Measurements from ENCODE around the gene MAPK10. TPM values are rescaled to one million over a fixed set of nuclear protein-coding genes. Genes with fewer than 3 reads are reported as not detected.

MAPK10 gene
- total and polyA plus RNA-seq, 10 of the 15 experiments (the other 5 are each of a cell fraction or from before 2014, with no cell fraction given) = 1.1 to 4.2 (median 2.4) TPM

- ChIA-PET POLR2A (no interaction called here), SMC1A (ENCODE audit: uncharacterized antibody, unreplicated experiment) (no interaction called here), CTCF (interaction anchor here (0.6 to 0.7 kb wide), 3 partner anchors 436 to 1588 kb away, joined by 3 read pairs; no protein-coding TSS in a partner anchor), RAD21 (ENCODE audit: unreplicated experiment) (no interaction called here)
- H3K27me3 ChIP-seq (replicated peaks in 1 of 2; ENCODE audit: control insufficient read depth in 2 of 2, insufficient read depth in 2 of 2, low read length in 1 of 2) = no peaks in the 10 kb centered on the region
- BruUV-seq (replicated peaks) = no TSS peak
- no peak for ATAC-seq
- no peak overlapping the region for H2AFZ ChIP-seq (ENCODE audit: control insufficient read depth, low read depth, low read length)
- no peak overlapping the region for H3K27ac ChIP-seq (ENCODE audit: control insufficient read depth, insufficient read depth)
- H3K36me3 ChIP-seq (ENCODE audit: control insufficient read depth in 2 of 2, insufficient read depth in 2 of 2, low read length in 1 of 2) = no peaks in the 10 kb centered on the region
- TF ChIP-seq CTCF (IDR thresholded peaks at IDR 0.05 in 2 of 3, conservative IDR thresholded peaks at IDR 0.05 in 1 of 3; ENCODE audit: control insufficient read depth in 2 of 3, extremely low read depth in 1 of 3, insufficient read depth in 1 of 3, low read depth in 3 of 3, low read length in 3 of 3) (no peak), STAT3 (IDR thresholded peaks at IDR 0.05; ENCODE audit: low read depth, low read length) (no peak)
- intact Hi-C loops (cut with micrococcal nuclease; ENCODE audit: unreplicated experiment) (no loop called here), in situ Hi-C loops (cut with MboI) (no loop called here)
- H3K79me2 ChIP-seq (ENCODE audit: control insufficient read depth, insufficient read depth, low read length) = no peaks in the 10 kb centered on the region
- H3K9ac ChIP-seq (ENCODE audit: control insufficient read depth, insufficient read depth, low read length) = no peak overlapping the region
- no peak for FAIRE-seq
- DNase-seq (ENCODE audit: low read depth, low spot score) = no peak
- H3K4me1 ChIP-seq (ENCODE audit: control insufficient read depth, insufficient read depth, low read length) = no peaks in the 10 kb centered on the region
- no peaks in the 10 kb centered on the region for H3K9me3 ChIP-seq (replicated peaks; ENCODE audit: control insufficient read depth, insufficient read depth, low read length)
- 23% methylated on average over 6 of the region's 6 CpGs for WGBS (ENCODE audit: insufficient coverage, insufficient replicate concordance, low lambda C conversion rate, missing lambda C conversion rate)
- no peaks in the 10 kb centered on the region for H4K20me1 ChIP-seq (ENCODE audit: control insufficient read depth, insufficient read depth)
- no peak overlapping the region for H3K4me2 ChIP-seq (ENCODE audit: control insufficient read depth, insufficient read depth)
- H3K4me3 ChIP-seq = no peak overlapping the region
Measured at GRCh38 chr4:86403575-86403974, 43.7 kb upstream of the MAPK10 start.

DNA sequence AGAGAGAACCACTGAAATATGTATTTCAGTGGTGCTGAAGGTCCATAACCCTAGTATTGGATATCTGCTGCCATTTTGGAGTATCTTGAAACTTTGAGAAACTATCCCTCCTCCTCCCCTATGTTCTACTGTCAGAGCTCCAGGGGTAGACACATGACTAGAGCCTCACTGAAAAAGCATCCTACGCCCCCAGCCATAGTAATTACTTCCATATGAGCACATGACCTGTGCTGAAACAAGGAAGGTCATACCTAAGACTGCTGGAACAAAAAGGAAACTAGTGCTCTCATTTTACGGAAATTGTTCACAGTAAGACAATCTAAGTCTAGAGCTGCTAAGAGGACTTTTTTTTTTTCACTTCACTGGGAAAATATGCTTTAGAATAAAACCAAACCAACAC lies 42.0 kb upstream of the MAPK10 start:
- Histone ChIP-seq H3K27me3 (replicated peaks in 1 of 2; ENCODE audit: control insufficient read depth in 2 of 2, insufficient read depth in 2 of 2, low read length in 1 of 2) (no peaks in the 10 kb centered on the region), H3K4me3 (no peak overlapping the region), H3K27ac (ENCODE audit: control insufficient read depth, insufficient read depth) (no peak overlapping the region), H3K79me2 (ENCODE audit: control insufficient read depth, insufficient read depth, low read length) (no peaks in the 10 kb centered on the region), H2AFZ (ENCODE audit: control insufficient read depth, low read depth, low read length) (no peak overlapping the region), H3K36me3 (ENCODE audit: control insufficient read depth in 2 of 2, insufficient read depth in 2 of 2, low read length in 1 of 2) (no peaks in the 10 kb centered on the region), H4K20me1 (ENCODE audit: control insufficient read depth, insufficient read depth) (no peaks in the 10 kb centered on the region), H3K9me3 (replicated peaks; ENCODE audit: control insufficient read depth, insufficient read depth, low read length) (no peaks in the 10 kb centered on the region), H3K4me2 (ENCODE audit: control insufficient read depth, insufficient read depth) (no peak overlapping the region), H3K9ac (ENCODE audit: control insufficient read depth, insufficient read depth, low read length) (no peak overlapping the region), H3K4me1 (ENCODE audit: control insufficient read depth, insufficient read depth, low read length) (no peaks in the 10 kb centered on the region)
- no TSS peak for BruUV-seq (replicated peaks)
- CTCF ChIA-PET = no interaction called here
- ATAC-seq (no peak), DNase-seq (ENCODE audit: low read depth, low spot score) (no peak), FAIRE-seq (no peak)
- RAD21 ChIA-PET (ENCODE audit: unreplicated experiment) = no interaction called here
- in situ Hi-C loops (cut with MboI) (no loop called here), intact Hi-C loops (cut with micrococcal nuclease; ENCODE audit: unreplicated experiment) (no loop called here)
- 21% methylated on average over 2 of the region's 2 CpGs for WGBS (ENCODE audit: insufficient coverage, insufficient replicate concordance, low lambda C conversion rate, missing lambda C conversion rate)
- POLR2A ChIA-PET = no interaction called here
- SMC1A ChIA-PET (ENCODE audit: uncharacterized antibody, unreplicated experiment) = no interaction called here
- TF ChIP-seq, protein P1, sequence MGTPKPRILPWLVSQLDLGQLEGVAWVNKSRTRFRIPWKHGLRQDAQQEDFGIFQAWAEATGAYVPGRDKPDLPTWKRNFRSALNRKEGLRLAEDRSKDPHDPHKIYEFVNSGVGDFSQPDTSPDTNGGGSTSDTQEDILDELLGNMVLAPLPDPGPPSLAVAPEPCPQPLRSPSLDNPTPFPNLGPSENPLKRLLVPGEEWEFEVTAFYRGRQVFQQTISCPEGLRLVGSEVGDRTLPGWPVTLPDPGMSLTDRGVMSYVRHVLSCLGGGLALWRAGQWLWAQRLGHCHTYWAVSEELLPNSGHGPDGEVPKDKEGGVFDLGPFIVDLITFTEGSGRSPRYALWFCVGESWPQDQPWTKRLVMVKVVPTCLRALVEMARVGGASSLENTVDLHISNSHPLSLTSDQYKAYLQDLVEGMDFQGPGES (IDR thresholded peaks at IDR 0.05) = no peak
- TF ChIP-seq ZNF207 (IDR thresholded peaks at IDR 0.05; ENCODE audit: borderline replicate concordance) (no peak), POLR2AphosphoS2 (IDR thresholded peaks at IDR 0.05; ENCODE audit: low read depth, low read length) (no peak), MEF2B (IDR thresholded peaks at IDR 0.05; ENCODE audit: partially characterized antibody, poor library complexity, severe bottlenecking) (no peak), ATF2 (IDR thresholded peaks at IDR 0.05; ENCODE audit: low read length) (no peak), BACH1 (IDR thresholded peaks at IDR 0.05; ENCODE audit: borderline replicate concordance) (no peak), RELA (IDR thresholded peaks at IDR 0.05; ENCODE audit: borderline replicate concordance, partially characterized antibody) (no peak), ZNF24 (IDR thresholded peaks at IDR 0.05) (no peak)
- TF ChIP-seq, protein P2, sequence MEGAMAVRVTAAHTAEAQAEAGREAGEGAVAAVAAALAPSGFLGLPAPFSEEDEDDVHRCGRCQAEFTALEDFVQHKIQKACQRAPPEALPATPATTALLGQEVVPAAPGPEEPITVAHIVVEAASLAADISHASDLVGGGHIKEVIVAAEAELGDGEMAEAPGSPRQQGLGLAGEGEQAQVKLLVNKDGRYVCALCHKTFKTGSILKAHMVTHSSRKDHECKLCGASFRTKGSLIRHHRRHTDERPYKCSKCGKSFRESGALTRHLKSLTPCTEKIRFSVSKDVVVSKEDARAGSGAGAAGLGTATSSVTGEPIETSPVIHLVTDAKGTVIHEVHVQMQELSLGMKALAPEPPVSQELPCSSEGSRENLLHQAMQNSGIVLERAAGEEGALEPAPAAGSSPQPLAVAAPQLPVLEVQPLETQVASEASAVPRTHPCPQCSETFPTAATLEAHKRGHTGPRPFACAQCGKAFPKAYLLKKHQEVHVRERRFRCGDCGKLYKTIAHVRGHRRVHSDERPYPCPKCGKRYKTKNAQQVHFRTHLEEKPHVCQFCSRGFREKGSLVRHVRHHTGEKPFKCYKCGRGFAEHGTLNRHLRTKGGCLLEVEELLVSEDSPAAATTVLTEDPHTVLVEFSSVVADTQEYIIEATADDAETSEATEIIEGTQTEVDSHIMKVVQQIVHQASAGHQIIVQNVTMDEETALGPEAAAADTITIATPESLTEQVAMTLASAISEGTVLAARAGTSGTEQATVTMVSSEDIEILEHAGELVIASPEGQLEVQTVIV (IDR thresholded peaks at IDR 0.05; ENCODE audit: borderline replicate concordance, partially characterized antibody) = no peak

All from GM12878 (cell line).